Adrenal gland (tissue), 12 donors: ENCODE results near the gene MARCHF2. TPM values are rescaled to one million over a fixed set of nuclear protein-coding genes. Genes with fewer than 3 reads are reported as not detected.
"Not testable (repeated sequence)": the region's sequence is repeated elsewhere in the genome, so short reads cannot be mapped to it uniquely, and the experiment has no call there.

Source experiments
- DNase-seq, 7 donors: peaks; one replicate each; pipeline ENCODE4 v3.0.0-alpha.2; 2019 to 2020
- H3K27ac ChIP-seq, 5 donors: fragments of 200-600 bp; sonication (generic) in 4 of 5; 1 replicate in 3 of 5; 2 replicates in 2 of 5; pipeline versions ENCODE4 v1.5.1 to v1.8.0; 2016 to 2020; ENCODE audit warnings: mild to moderate bottlenecking in 1 of 5
- H3K27me3 ChIP-seq: fragments of 200-600 bp; 2 replicates; pipeline ENCODE4 v1.8.0; 2021
- H3K36me3 ChIP-seq, 2 donors: fragments of 200-600 bp; replicated peaks in 1 of 2; 1 replicate in 1 of 2; 2 replicates in 1 of 2; pipeline versions ENCODE4 v1.5.1 to v1.8.0; 2018 to 2022
- H3K4me1 ChIP-seq, 2 donors: fragments of 200-600 bp; replicated peaks in 1 of 2; 1 replicate in 1 of 2; 2 replicates in 1 of 2; pipeline versions ENCODE4 v1.5.1 to v1.8.0; 2018 to 2021
- H3K4me3 ChIP-seq, 4 donors: fragments of 200-600 bp; sonication (generic) in 3 of 4; one replicate each; pipeline ENCODE4 v1.5.1; 2016 to 2018
- H3K9me3 ChIP-seq, 3 donors: fragments of 200-600 bp; sonication (generic) in 1 of 3; replicated peaks in 1 of 3; 1 replicate in 2 of 3; 2 replicates in 1 of 3; pipeline versions ENCODE4 v1.5.1 to v1.8.0; 2016 to 2021
- POLR2A ChIP-seq, 2 donors: fragments of 450-650 bp; IDR thresholded peaks; one replicate each; pipeline ENCODE4 v1.6.1; 2017; ENCODE audit warnings: antibody characterized with exemption in 2 of 2, mild to moderate bottlenecking in 2 of 2, moderate library complexity in 1 of 2
- WGBS, 4 donors: extraction: QIAGEN DNeasy Blood & Tissue Kit in 2 of 4; methylation state at CpG; one replicate each; pipeline versions ENCODE4 v1.1.5 to v1.1.7; 2013 to 2017; 5-methylcytosine and 5-hydroxymethylcytosine counted together
- intact Hi-C, 2 donors: fragments of 100-400 bp; cut with DNase I; formaldehyde crosslinking; loops; one replicate each; pipeline versions ENCODE4 v1.14.1 to v1.15.0; 2022 to 2023
- polyA plus RNA-seq, 3 donors: library from polyadenylated mRNA; stranded (reverse); fragments of 200-250 nt in 2 of 3; fragments of 350-450 nt in 1 of 3; fragmentation: Illumina TruSeq in 1 of 3; extraction: RNeasy Lipid Tissue Mini Kit (QIAGEN cat#74804) in 1 of 3; gene quantifications; one replicate each; pipeline ENCODE4 v1.2.3, GENCODE V29; 2013 to 2014
- total RNA-seq, 9 donors: library from RNA; depleted of rRNA in 4 of 9; stranded (reverse); fragments of >200 nt in 4 of 9; fragments of 120-200 nt in 1 of 9; fragmentation: NEBNext Ultra II Directional in 1 of 9; extraction: Animal tissue kit (Norgen Biotek cat#: 25700) in 1 of 9; gene quantifications; one replicate each; pipeline versions ENCODE4 v1.1.0 to v1.2.4, GENCODE V29; 2013 to 2023
- TF ChIP-seq, protein P1 (sequence below), 6 experiments: fragments of 450-650 bp in 4 of 6; fragments of 200-600 bp in 2 of 6; sonication (generic) in 1 of 6; IDR thresholded peaks; 1 replicate in 5 of 6; 2 replicates in 1 of 6; pipeline versions ENCODE4 v1.5.1 to v1.8.0; 2016 to 2021; ENCODE audit warnings: antibody characterized with exemption in 6 of 6, mild to moderate bottlenecking in 2 of 6, moderate library complexity in 1 of 6
- donor health status: healthy with polysubstance abuse.
- donor health status: Bipolar disorder and iron deficiency.
- donor health status: DM: yes; HTN: yes; CAD: no.
- donor health status: DM: no; HTN: no; CAD: no.
- donor health status: DM: no; HTN: no; CAD: no.
- donor health status: DM: yes; HTN: yes; CAD: no.

The MARCHF2 gene
- total and polyA plus RNA-seq, 12 donors, result 13.1 to 200 (median 45.8) TPM

GRCh38 chr19:8373867-8374813 is 39.0 kb upstream of the MARCHF2 start:
- TF ChIP-seq, protein P1, sequence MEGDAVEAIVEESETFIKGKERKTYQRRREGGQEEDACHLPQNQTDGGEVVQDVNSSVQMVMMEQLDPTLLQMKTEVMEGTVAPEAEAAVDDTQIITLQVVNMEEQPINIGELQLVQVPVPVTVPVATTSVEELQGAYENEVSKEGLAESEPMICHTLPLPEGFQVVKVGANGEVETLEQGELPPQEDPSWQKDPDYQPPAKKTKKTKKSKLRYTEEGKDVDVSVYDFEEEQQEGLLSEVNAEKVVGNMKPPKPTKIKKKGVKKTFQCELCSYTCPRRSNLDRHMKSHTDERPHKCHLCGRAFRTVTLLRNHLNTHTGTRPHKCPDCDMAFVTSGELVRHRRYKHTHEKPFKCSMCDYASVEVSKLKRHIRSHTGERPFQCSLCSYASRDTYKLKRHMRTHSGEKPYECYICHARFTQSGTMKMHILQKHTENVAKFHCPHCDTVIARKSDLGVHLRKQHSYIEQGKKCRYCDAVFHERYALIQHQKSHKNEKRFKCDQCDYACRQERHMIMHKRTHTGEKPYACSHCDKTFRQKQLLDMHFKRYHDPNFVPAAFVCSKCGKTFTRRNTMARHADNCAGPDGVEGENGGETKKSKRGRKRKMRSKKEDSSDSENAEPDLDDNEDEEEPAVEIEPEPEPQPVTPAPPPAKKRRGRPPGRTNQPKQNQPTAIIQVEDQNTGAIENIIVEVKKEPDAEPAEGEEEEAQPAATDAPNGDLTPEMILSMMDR (IDR thresholded peaks at IDR 0.05), result no peak
- no peak for TF ChIP-seq POLR2A (IDR thresholded peaks at IDR 0.05)
- no peak for DNase-seq
- intact Hi-C loops, result no loop called here
- Histone ChIP-seq H3K27ac (peak overlapping the region in 1 of 5 donors; percentile 29), H3K36me3 (peaks cover 0 to 14% of the 10 kb centered on the region in 2 donors), H3K27me3 (no peaks in the 10 kb centered on the region), H3K9me3 (no peaks in the 10 kb centered on the region), H3K4me3 (no peak overlapping the region), H3K4me1 (peaks cover 0 to 4% of the 10 kb centered on the region in 2 donors)
- WGBS, 4 donors, result 84 to 90% (median 89%) methylated on average over 19 to 26 of the region's 26 CpGs

DNA sequence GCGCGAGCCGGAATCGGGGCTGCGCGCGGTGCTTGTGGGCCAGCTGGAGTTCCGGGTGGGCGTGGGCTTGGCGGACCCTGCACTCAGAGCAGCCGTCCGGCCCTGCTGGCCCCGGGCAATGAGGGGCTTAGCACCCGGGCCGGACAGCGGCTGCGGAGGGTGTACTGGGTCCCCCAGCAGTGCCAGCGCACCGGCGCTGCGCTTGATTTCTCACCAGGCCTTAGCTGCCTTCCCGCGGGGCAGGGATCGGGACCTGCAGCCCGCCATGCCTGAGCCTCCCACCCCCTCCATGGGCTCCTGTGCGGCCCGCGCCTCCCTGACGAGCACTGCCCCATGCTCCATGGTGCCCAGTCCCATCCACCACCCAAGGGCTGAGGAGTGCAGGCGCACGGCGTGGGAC is 37.3 kb upstream of the MARCHF2 start:
- WGBS, 4 donors, result 96 to 98% (median 97%) methylated on average over 16 to 32 of the region's 32 CpGs
- H3K27ac ChIP-seq, H3K4me1 ChIP-seq, H3K27me3 ChIP-seq, H3K9me3 ChIP-seq, DNase-seq, intact Hi-C loops, H3K4me3 ChIP-seq: not testable (repeated sequence)
- peaks cover 0 to 14% of the 10 kb centered on the region in 2 donors for H3K36me3 ChIP-seq

DNA sequence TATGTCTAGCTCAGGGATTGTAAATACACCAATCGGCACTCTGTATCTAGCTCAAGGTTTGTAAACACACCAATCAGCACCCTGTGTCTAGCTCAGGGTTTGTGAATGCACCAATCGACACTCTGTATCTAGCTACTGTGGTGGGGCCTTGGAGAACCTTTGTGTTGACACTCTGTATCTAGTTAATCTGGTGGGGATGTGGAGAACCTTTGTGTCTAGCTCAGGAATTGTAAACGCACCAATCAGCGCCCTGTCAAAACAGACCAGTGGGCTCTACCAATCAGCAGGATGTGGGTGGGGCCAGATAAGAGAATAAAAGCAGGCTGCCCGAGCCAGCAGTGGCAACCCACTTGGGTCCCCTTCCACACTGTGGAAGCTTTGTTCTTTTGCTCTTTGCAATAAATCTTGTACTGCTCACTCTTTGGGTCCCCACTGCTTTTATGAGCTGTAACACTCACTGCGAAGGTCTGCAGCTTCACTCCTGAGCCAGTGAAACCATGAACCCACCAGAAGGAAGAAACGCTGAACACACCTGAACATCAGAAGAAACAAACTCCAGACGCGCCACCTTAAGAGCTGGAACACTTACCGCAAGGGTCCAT is 36.6 kb upstream of the MARCHF2 start:
- H3K27me3 ChIP-seq, DNase-seq, H3K9me3 ChIP-seq, intact Hi-C loops, H3K27ac ChIP-seq, H3K4me1 ChIP-seq, H3K4me3 ChIP-seq: not testable (repeated sequence)
- 91 to 94% (median 93%) methylated on average over 8 to 10 of the region's 10 CpGs for WGBS, 4 donors
- H3K36me3 ChIP-seq, result peaks cover 0 to 14% of the 10 kb centered on the region in 2 donors

DNA sequence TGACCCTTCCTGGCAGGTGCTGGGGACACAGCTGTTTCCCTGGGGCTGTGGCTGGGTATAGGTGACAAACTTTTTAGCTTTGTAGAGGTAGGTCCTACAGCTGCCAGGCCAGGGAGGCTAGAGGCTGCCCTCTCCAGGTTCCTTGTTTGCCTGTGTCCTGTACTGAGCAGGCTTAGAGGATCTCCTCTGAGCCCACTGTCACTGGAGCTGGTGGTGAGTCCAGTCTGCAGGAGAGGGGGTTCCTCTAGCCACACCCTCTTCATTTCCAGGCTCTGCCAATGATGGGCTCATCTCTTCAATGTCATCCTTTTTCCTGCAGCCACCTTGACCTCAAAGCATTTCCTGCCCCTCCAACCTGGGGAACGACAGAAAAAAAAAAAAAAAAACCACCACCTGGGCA is 35.5 kb upstream of the MARCHF2 start:
- H3K4me1 ChIP-seq, result no peaks in the 10 kb centered on the region
- WGBS, 4 donors, result 17 to 57% (median 43%) methylated on average over 1 of the region's 1 CpG
- intact Hi-C loops, result no loop called here
- H3K27ac ChIP-seq, result no peak overlapping the region
- H3K36me3 ChIP-seq, result peaks cover 0 to 11% of the 10 kb centered on the region in 2 donors
- no peak for TF ChIP-seq POLR2A (IDR thresholded peaks at IDR 0.05)
- TF ChIP-seq, protein P1 (IDR thresholded peaks at IDR 0.05), result no peak
- H3K4me3 ChIP-seq, result no peak overlapping the region
- no peaks in the 10 kb centered on the region for H3K9me3 ChIP-seq
- DNase-seq, result no peak
- H3K27me3 ChIP-seq, result no peaks in the 10 kb centered on the region

GRCh38 chr19:8379156-8379891 is 33.8 kb upstream of the MARCHF2 start:
- not testable (repeated sequence) for H3K27me3 ChIP-seq

GRCh38 chr19:8384569-8384968 is 28.5 kb upstream of the MARCHF2 start:
- intact Hi-C loops, H3K9me3 ChIP-seq, H3K4me3 ChIP-seq, DNase-seq, H3K27ac ChIP-seq, H3K27me3 ChIP-seq, H3K36me3 ChIP-seq, H3K4me1 ChIP-seq: not testable (repeated sequence)
- 74 to 92% (median 84%) methylated on average over 4 of the region's 4 CpGs for WGBS, 4 donors

More at GRCh38 chr19:8379156-8379891, 33.8 kb upstream of the MARCHF2 start:
- 95 to 98% (median 95%) methylated on average over 13 of the region's 13 CpGs for WGBS, 4 donors
- DNase-seq, H3K4me3 ChIP-seq, H3K4me1 ChIP-seq, H3K36me3 ChIP-seq, intact Hi-C loops, H3K27ac ChIP-seq, H3K9me3 ChIP-seq: not testable (repeated sequence)

DNA sequence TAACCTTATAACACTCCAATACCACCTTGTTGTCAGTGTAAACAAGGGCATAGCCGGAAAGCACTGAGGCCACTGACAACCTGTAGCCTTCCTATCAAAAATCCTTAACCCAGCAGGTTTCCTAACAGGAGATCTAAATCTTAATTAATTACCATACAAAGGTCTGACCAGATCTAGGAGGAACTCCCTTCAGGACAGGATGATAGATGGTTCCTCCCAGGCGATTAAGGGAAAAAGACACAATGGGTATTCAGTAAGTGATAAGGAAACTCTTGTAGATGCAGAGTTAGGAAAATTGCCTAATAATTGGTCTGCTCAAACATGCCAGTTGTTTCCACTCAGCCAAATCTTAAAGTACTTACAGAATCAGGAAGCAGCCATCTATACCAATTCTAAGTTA is 28.0 kb upstream of the MARCHF2 start:
- H3K4me1 ChIP-seq, H3K36me3 ChIP-seq, H3K9me3 ChIP-seq, H3K4me3 ChIP-seq, intact Hi-C loops, DNase-seq, H3K27me3 ChIP-seq: not testable (repeated sequence)
- 47 to 63% (median 58%) methylated on average over 2 of the region's 2 CpGs for WGBS, 4 donors
- H3K27ac ChIP-seq, result peak overlapping the region in 1 of 5 donors; percentile 49

- WGBS, 4 donors, result 86 to 97% (median 93%) methylated on average over 3 of the region's 3 CpGs
- H3K27me3 ChIP-seq, intact Hi-C loops, H3K4me1 ChIP-seq, H3K4me3 ChIP-seq, DNase-seq, H3K36me3 ChIP-seq, H3K9me3 ChIP-seq: not testable (repeated sequence)
- H3K27ac ChIP-seq, result peak overlapping the region in 1 of 5 donors; percentile 49
These were observed 27.5 kb upstream of the MARCHF2 start for GRCh38 chr19:8385566-8385965.
